ENCODE measurements around the gene TPGS1. TPM values are rescaled to one million over a fixed set of nuclear protein-coding genes. Genes with fewer than 3 reads are reported as not detected.

Gene TPGS1
- total and polyA plus RNA-seq, 2 of the 8 experiments (the other 6 are each of a cell fraction or from before 2014, with no cell fraction given), result 9.1 to 10.6 TPM

DNA sequence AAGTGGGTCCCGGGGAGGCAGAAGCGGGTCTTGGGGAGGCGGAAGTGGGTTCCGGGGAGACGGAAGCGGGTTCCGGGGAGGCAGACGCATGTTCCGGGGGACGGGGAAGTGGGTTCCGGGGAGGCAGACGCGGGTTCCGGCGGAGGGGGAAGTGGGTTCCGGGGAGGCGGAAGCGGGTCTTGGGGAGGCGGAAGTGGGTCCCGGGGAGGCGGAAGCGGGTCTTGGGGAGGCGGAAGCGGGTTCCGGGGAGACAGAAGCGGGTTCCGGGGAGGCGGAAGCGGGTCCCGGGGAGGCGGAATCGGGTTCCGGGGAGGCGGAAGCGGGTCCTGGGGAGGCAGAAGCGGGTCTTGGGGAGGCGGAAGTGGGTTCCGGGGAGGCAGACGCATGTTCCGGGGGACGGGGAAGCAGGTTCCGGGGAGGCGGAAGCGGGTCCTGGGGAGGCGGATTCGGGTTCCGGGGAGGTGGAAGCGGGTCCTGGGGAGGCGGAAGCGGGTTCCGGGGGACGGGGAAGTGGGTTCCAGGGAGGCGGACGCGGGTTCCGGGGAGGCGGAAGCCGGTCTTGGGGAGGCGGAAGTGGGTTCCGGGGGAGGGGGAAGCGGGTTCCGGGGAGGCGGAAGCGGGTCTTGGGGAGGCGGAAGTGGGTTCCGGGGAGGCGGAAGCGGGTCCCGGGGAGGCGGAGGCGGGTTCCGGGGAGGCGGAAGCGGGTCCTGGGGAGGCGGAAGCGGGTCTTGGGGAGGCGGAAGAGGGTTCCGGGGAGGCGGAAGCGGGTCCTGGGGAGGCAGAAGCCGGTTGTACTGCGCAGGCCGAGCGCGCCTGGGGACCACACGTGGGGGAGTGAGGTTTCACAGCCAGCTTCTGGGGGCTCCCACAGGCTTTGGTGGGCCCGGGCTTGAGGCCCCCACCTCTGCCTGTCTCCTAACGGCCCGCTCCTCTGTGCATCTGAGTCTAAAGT, 48.9 kb upstream of the TPGS1 start:
- Histone ChIP-seq H4K5ac (ENCODE audit: insufficient read length, low read depth, low read length) (no peak overlapping the region), H3K23me2 (ENCODE audit: low read depth, low read length) (peaks cover 6% of the 10 kb centered on the region; the same call in 1 of the 2 replicates), H3K4me1 (replicated peaks in 1 of 4; ENCODE audit: control insufficient read depth in 3 of 4, insufficient read depth in 4 of 4, low read length in 3 of 4) (peaks cover 1 to 10% (median 2%) of the 10 kb centered on the region in 4 experiments; a peak in 3 of 7 replicates), H4K20me1 (replicated peaks in 1 of 2; ENCODE audit: control insufficient read depth in 1 of 2, insufficient read depth in 2 of 2, low read length in 2 of 2) (peaks cover 0 to 2% of the 10 kb centered on the region in 2 experiments), H2BK15ac (ENCODE audit: low read length) (no peak overlapping the region), H2BK12ac (ENCODE audit: low read depth, low read length) (no peak overlapping the region), H3K4me3 (ENCODE audit: extremely low read depth in 1 of 4, insufficient read depth in 2 of 4, low read depth in 3 of 4, low read length in 4 of 4) (no peak overlapping the region), H3K27me3 (replicated peaks in 1 of 4; ENCODE audit: control insufficient read depth in 3 of 4, extremely low read depth in 1 of 4, insufficient read depth in 3 of 4, low read length in 3 of 4) (peaks cover 7 to 32% (median 27%) of the 10 kb centered on the region in 4 experiments), H3K56ac (replicated peaks; ENCODE audit: insufficient read length, low read depth, low read length) (no peak overlapping the region), H2AK5ac (ENCODE audit: low read depth, low read length) (no peak overlapping the region), H3K9me3 (ENCODE audit: insufficient read depth in 2 of 2, low read depth in 1 of 2, low read length in 1 of 2) (peaks cover 0 to 2% of the 10 kb centered on the region in 2 experiments; a peak in 1 of 4 replicates), H3K14ac (ENCODE audit: insufficient read length) (no peak overlapping the region), H3K79me1 (ENCODE audit: low read depth, low read length) (no peaks in the 10 kb centered on the region), H2BK20ac (ENCODE audit: low read length) (no peak overlapping the region), H2AFZ (ENCODE audit: low read length) (no peak overlapping the region), H2BK5ac (ENCODE audit: low read depth, low read length) (no peak overlapping the region), H3K9ac (replicated peaks in 1 of 4; ENCODE audit: extremely low read depth in 1 of 4, low read depth in 3 of 4, low read length in 3 of 4) (no peak overlapping the region), H2BK120ac (replicated peaks; ENCODE audit: low read depth, low read length) (no peak overlapping the region), H3K36me3 (ENCODE audit: control insufficient read depth in 2 of 4, insufficient read depth in 4 of 4, low read length in 3 of 4) (no peaks in the 10 kb centered on the region), H3K79me2 (ENCODE audit: control insufficient read depth in 1 of 2, insufficient read depth in 2 of 2, low read length in 2 of 2) (no peaks in the 10 kb centered on the region), H3K18ac (ENCODE audit: extremely low read depth, low read length) (no peak overlapping the region), H3K27ac (ENCODE audit: low read depth, low read length) (no peak overlapping the region), H4K91ac (replicated peaks; ENCODE audit: insufficient read length, low read length) (no peak overlapping the region), H4K8ac (ENCODE audit: extremely low read depth, insufficient read depth, low read length) (no peak overlapping the region), H3K4ac (replicated peaks; ENCODE audit: insufficient read length, low read depth, low read length) (no peak overlapping the region), H3K4me2 (ENCODE audit: insufficient read depth in 1 of 2, low read depth in 2 of 2, low read length in 2 of 2) (no peak overlapping the region; a peak in 1 of 4 replicates), H3K23ac (ENCODE audit: insufficient read length) (no peak overlapping the region)
- WGBS, 2 experiments (ENCODE audit: extremely low coverage in 1 of 2, insufficient coverage in 1 of 2, insufficient read length in 1 of 2, insufficient replicate concordance in 2 of 2, low coverage in 1 of 2, low lambda C conversion rate in 2 of 2, missing lambda C conversion rate in 1 of 2), result 91% methylated on average over 24 of the region's 89 CpGs; no CpG with 5 or more reads in 1 of the 2 experiments
- ChIA-PET CTCF (ENCODE audit: partially characterized antibody) (no interaction called here), POLR2A (ENCODE audit: partially characterized antibody) (no interaction called here)
- FAIRE-seq (no peak), DNase-seq (ENCODE audit: low read depth in 1 of 2, low spot score in 2 of 2) (no peak)
- TF ChIP-seq TAF7 (optimal IDR thresholded peaks at IDR 0.05; ENCODE audit: borderline replicate concordance, low read depth, low read length) (no peak), BACH1 (IDR thresholded peaks at IDR 0.05; ENCODE audit: low read length) (no peak), SRF (IDR thresholded peaks at IDR 0.05; ENCODE audit: low read depth, low read length) (no peak), SP1 (IDR thresholded peaks at IDR 0.05; ENCODE audit: low read depth, low read length) (no peak), SUZ12 (IDR thresholded peaks at IDR 0.05; ENCODE audit: low read length) (no peak), TBP (IDR thresholded peaks at IDR 0.05; ENCODE audit: low read depth, low read length) (no peak), POU5F1 (IDR thresholded peaks at IDR 0.05; ENCODE audit: low read depth, low read length) (no peak), PHF8 (conservative IDR thresholded peaks at IDR 0.05; ENCODE audit: low read depth, low read length) (no peak)
- TF ChIP-seq, protein P1, sequence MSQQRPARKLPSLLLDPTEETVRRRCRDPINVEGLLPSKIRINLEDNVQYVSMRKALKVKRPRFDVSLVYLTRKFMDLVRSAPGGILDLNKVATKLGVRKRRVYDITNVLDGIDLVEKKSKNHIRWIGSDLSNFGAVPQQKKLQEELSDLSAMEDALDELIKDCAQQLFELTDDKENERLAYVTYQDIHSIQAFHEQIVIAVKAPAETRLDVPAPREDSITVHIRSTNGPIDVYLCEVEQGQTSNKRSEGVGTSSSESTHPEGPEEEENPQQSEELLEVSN (IDR thresholded peaks at IDR 0.05), result no peak
